K562 (cell line): ENCODE measurements around the gene CRABP2. TPM values are rescaled to one million over a fixed set of nuclear protein-coding genes. Genes with fewer than 3 reads are reported as not detected.

Source experiments
- CREB5 ChIP-seq: fragments of 250-450 bp; sonication (Bioruptor Pico); IDR thresholded peaks from 2 replicates; pipeline ENCODE4 v1.5.0; 2020; ENCODE audit warnings: mild to moderate bottlenecking
- DIDO1 ChIP-seq: fragments of 450-650 bp; IDR thresholded peaks from 2 replicates; pipeline ENCODE4 v1.6.1; 2016; ENCODE audit warnings: low read depth, missing biosample characterization, missing genetic modification characterization
- ESRRA ChIP-seq: fragments of 450-650 bp; IDR thresholded peaks from 2 replicates; pipeline ENCODE4 v1.6.1; 2014; ENCODE audit warnings: low read depth, mild to moderate bottlenecking, moderate library complexity, borderline replicate concordance
- HMG20A ChIP-seq: fragments of 450-650 bp; formaldehyde crosslinking; conservative IDR thresholded peaks from 2 replicates; pipeline ENCODE4 v1.4.0; 2020; ENCODE audit warnings: mild to moderate bottlenecking, mixed read lengths
- KLF10 ChIP-seq: fragments of 250-450 bp; sonication (Bioruptor Pico); IDR thresholded peaks from 2 replicates; pipeline ENCODE4 v1.6.1; 2021; ENCODE audit warnings: matching md5 sums
- NFIX ChIP-seq: fragments of 250-450 bp; sonication (Bioruptor Pico); IDR thresholded peaks from 2 replicates; pipeline ENCODE4 v1.4.0; 2020; ENCODE audit warnings: low read depth, mild to moderate bottlenecking, moderate library complexity
- NR2F6 ChIP-seq: fragments of 450-650 bp; formaldehyde crosslinking; IDR thresholded peaks from 2 replicates; pipeline ENCODE4 v1.4.0; 2020; ENCODE audit warnings: mild to moderate bottlenecking
- POLR3A ChIP-seq: IDR thresholded peaks from 2 replicates; pipeline ENCODE4 v1.6.1; 2011; ENCODE audit warnings: borderline replicate concordance, mild to moderate bottlenecking, moderate library complexity; ENCODE audit not compliant: insufficient read length, insufficient read depth; ENCODE audit errors: extremely low read depth
- PRPF4 ChIP-seq: fragments of 200-400 bp; formaldehyde crosslinking; IDR thresholded peaks from one replicate; pipeline ENCODE4 v1.6.1; 2017; ENCODE audit warnings: low read length, low read depth, mild to moderate bottlenecking; ENCODE audit not compliant: insufficient read depth, poor library complexity, severe bottlenecking
- SAP30 ChIP-seq: fragments of 200-600 bp; sonication (generic); IDR thresholded peaks from 2 replicates; pipeline ENCODE4 v1.6.1; 2012; ENCODE audit warnings: borderline replicate concordance, low read depth, mild to moderate bottlenecking, moderate library complexity, low read length, control low read depth, inconsistent platforms; ENCODE audit not compliant: insufficient read depth, poor library complexity, severe bottlenecking
- SMC3 ChIP-seq: conservative IDR thresholded peaks from 2 replicates; pipeline ENCODE4 v1.6.1; 2011; ENCODE audit warnings: low read depth, low read length, improper control_type of control experiment; ENCODE audit not compliant: insufficient read depth
- THRA ChIP-seq: fragments of 450-650 bp; IDR thresholded peaks from 2 replicates; pipeline ENCODE4 v1.6.1; 2017; ENCODE audit warnings: mild to moderate bottlenecking, moderate library complexity
- ZBTB33 ChIP-seq: sonication (generic); formaldehyde crosslinking; IDR thresholded peaks from 2 replicates; pipeline ENCODE4 v1.8.1; 2023; ENCODE audit warnings: mild to moderate bottlenecking, missing genetic modification reagents
- ZNF347 ChIP-seq: fragments of 450-650 bp; formaldehyde crosslinking; IDR thresholded peaks from 2 replicates; pipeline ENCODE4 v1.4.0; 2020; ENCODE audit warnings: low read depth, mild to moderate bottlenecking, moderate library complexity
- ZNF76 ChIP-seq: fragments of 250-450 bp; sonication (Bioruptor Pico); IDR thresholded peaks from 2 replicates; pipeline ENCODE4 v1.4.0; 2020; ENCODE audit warnings: mild to moderate bottlenecking, moderate library complexity, borderline replicate concordance
- polyA plus RNA-seq, 8 experiments: library from polyadenylated mRNA; depleted of rRNA in 4 of 8; stranded (reverse) in 5 of 8; unstranded in 3 of 8; fragments of >200 nt; fragmentation: Nextera tagmentation in 2 of 8; fragmentation: Illumina TruSeq in 1 of 8; extraction: Ambion mirVana in 2 of 8; extraction: Trizol in 1 of 8; gene quantifications; 2 replicates each; pipeline versions ENCODE4 v1.2.1 to v1.2.3, GENCODE V29; 2011 to 2014; ENCODE audit warnings: inconsistent platforms in 1 of 8, missing spikeins in 1 of 8
- total RNA-seq, 7 experiments: library from RNA; depleted of rRNA in 6 of 7; stranded (reverse); fragments of >200 nt in 6 of 7; fragmentation: Illumina TruSeq in 2 of 7; extraction: Trizol in 2 of 7; gene quantifications; 2 replicates each; pipeline versions ENCODE4 v1.2.1 to v1.2.3, GENCODE V29; 2011 to 2021; ENCODE audit warnings: low replicate concordance in 1 of 7
- TF ChIP-seq, protein P1 (sequence below): sonication (generic); formaldehyde crosslinking; IDR thresholded peaks from 2 replicates; pipeline ENCODE4 v1.8.0; 2022; ENCODE audit warnings: missing genetic modification reagents, mild to moderate bottlenecking, borderline replicate concordance
- TF ChIP-seq, protein P2 (sequence below): sonication (generic); formaldehyde crosslinking; IDR thresholded peaks from 2 replicates; pipeline ENCODE4 v1.8.0; 2022; ENCODE audit warnings: missing genetic modification reagents, mild to moderate bottlenecking, moderate library complexity, borderline replicate concordance

The CRABP2 gene
- total and polyA plus RNA-seq, 9 of the 15 experiments (the other 6 are each of a cell fraction or from before 2014, with no cell fraction given): 0.30 to 2.5 (median 0.82) TPM

GRCh38 chr1:156693848-156694689 lies 11.3 kb downstream of the CRABP2 start (continued):
- TF ChIP-seq ZBTB33: peak; percentile 46; the same call in 1 of the 2 replicates
- TF ChIP-seq THRA: no peak
- TF ChIP-seq, protein P1, sequence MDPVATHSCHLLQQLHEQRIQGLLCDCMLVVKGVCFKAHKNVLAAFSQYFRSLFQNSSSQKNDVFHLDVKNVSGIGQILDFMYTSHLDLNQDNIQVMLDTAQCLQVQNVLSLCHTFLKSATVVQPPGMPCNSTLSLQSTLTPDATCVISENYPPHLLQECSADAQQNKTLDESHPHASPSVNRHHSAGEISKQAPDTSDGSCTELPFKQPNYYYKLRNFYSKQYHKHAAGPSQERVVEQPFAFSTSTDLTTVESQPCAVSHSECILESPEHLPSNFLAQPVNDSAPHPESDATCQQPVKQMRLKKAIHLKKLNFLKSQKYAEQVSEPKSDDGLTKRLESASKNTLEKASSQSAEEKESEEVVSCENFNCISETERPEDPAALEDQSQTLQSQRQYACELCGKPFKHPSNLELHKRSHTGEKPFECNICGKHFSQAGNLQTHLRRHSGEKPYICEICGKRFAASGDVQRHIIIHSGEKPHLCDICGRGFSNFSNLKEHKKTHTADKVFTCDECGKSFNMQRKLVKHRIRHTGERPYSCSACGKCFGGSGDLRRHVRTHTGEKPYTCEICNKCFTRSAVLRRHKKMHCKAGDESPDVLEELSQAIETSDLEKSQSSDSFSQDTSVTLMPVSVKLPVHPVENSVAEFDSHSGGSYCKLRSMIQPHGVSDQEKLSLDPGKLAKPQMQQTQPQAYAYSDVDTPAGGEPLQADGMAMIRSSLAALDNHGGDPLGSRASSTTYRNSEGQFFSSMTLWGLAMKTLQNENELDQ (CRISPR knock-in tag): no peak
- no peak for TF ChIP-seq PRPF4
- TF ChIP-seq CREB5 (CRISPR knock-in tag): no peak
- no peak for TF ChIP-seq DIDO1 (tag)
- TF ChIP-seq NFIX: no peak
- TF ChIP-seq POLR3A: no peak
- peak; percentile 2; the same call in 1 of the 2 replicates for TF ChIP-seq ESRRA
- no peak for TF ChIP-seq SAP30
- TF ChIP-seq ZNF76 (CRISPR knock-in tag): no peak
- no peak for TF ChIP-seq NR2F6 (CRISPR knock-in tag)
- TF ChIP-seq SMC3: no peak
- TF ChIP-seq, protein P2, sequence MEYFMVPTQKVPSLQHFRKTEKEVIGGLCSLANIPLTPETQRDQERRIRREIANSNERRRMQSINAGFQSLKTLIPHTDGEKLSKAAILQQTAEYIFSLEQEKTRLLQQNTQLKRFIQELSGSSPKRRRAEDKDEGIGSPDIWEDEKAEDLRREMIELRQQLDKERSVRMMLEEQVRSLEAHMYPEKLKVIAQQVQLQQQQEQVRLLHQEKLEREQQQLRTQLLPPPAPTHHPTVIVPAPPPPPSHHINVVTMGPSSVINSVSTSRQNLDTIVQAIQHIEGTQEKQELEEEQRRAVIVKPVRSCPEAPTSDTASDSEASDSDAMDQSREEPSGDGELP: peak; percentile 70; the same call in 1 of the 2 replicates
- TF ChIP-seq KLF10: no peak
- TF ChIP-seq ZNF347 (CRISPR knock-in tag): no peak
- TF ChIP-seq HMG20A (CRISPR knock-in tag): no peak
